ENCODE data around the gene AIG1.

The AIG1 gene

GRCh38 chr6:143187238-143187923 lies 126.7 kb downstream of the AIG1 start:
- Histone ChIP-seq H3K4me3 (ENCODE audit: low read length) (no peak overlapping the region), H3K36me3 (replicated peaks; ENCODE audit: insufficient read depth, low read length) (no peaks in the 10 kb centered on the region), H3K9me3 (replicated peaks; ENCODE audit: insufficient read depth, low read length) (no peaks in the 10 kb centered on the region), H3K27me3 (replicated peaks; ENCODE audit: insufficient read depth, low read length) (no peaks in the 10 kb centered on the region), H4K20me1 (ENCODE audit: insufficient read depth, low read length) (no peaks in the 10 kb centered on the region), H3F3A (ENCODE audit: insufficient read depth, low read length) (no peaks in the 10 kb centered on the region), H3K27ac (ENCODE audit: low read length) (no peak overlapping the region), H3K9me2 (replicated peaks; ENCODE audit: insufficient read depth, low read length) (no peaks in the 10 kb centered on the region), H3K9ac (ENCODE audit: low read length) (no peak overlapping the region), H3K79me2 (ENCODE audit: low read length) (no peaks in the 10 kb centered on the region), H2AFZ (ENCODE audit: low read length) (no peak overlapping the region), H3K4me1 (ENCODE audit: low read length) (no peaks in the 10 kb centered on the region), H3K4me2 (ENCODE audit: low read depth, low read length) (no peak overlapping the region)
- DNase-seq: no peak
- TF ChIP-seq EZH2 (optimal IDR thresholded peaks at IDR 0.05; ENCODE audit: low read depth, low read length): no peak
- TF ChIP-seq CTCF (IDR thresholded peaks at IDR 0.05; ENCODE audit: low read length): no peak
- TF ChIP-seq EZH2phosphoT487 (IDR thresholded peaks at IDR 0.05; ENCODE audit: low read length): no peak

GRCh38 chr6:143188292-143188691 lies 127.6 kb downstream of the AIG1 start:
- no peaks in the 10 kb centered on the region for H4K20me1 ChIP-seq (ENCODE audit: insufficient read depth, low read length)
- no peak for TF ChIP-seq EZH2 (optimal IDR thresholded peaks at IDR 0.05; ENCODE audit: low read depth, low read length)
- no peak for TF ChIP-seq EZH2phosphoT487 (IDR thresholded peaks at IDR 0.05; ENCODE audit: low read length)
- no peak for TF ChIP-seq CTCF (IDR thresholded peaks at IDR 0.05; ENCODE audit: low read length)
- no peak overlapping the region for H3K27ac ChIP-seq (ENCODE audit: low read length)
- no peak for DNase-seq
- H3K9ac ChIP-seq (ENCODE audit: low read length): no peak overlapping the region
- no peaks in the 10 kb centered on the region for H3K36me3 ChIP-seq (replicated peaks; ENCODE audit: insufficient read depth, low read length)
- H2AFZ ChIP-seq (ENCODE audit: low read length): no peak overlapping the region
- no peaks in the 10 kb centered on the region for H3F3A ChIP-seq (ENCODE audit: insufficient read depth, low read length)
- H3K4me1 ChIP-seq (ENCODE audit: low read length): no peaks in the 10 kb centered on the region
- H3K4me3 ChIP-seq (ENCODE audit: low read length): no peak overlapping the region
- no peak overlapping the region for H3K4me2 ChIP-seq (ENCODE audit: low read depth, low read length)
- no peaks in the 10 kb centered on the region for H3K79me2 ChIP-seq (ENCODE audit: low read length)
- no peaks in the 10 kb centered on the region for H3K9me3 ChIP-seq (replicated peaks; ENCODE audit: insufficient read depth, low read length)
- no peaks in the 10 kb centered on the region for H3K9me2 ChIP-seq (replicated peaks; ENCODE audit: insufficient read depth, low read length)
- no peaks in the 10 kb centered on the region for H3K27me3 ChIP-seq (replicated peaks; ENCODE audit: insufficient read depth, low read length)

GRCh38 chr6:143191361-143191760 lies 130.7 kb downstream of the AIG1 start:
- no peaks in the 10 kb centered on the region for H3K27me3 ChIP-seq (replicated peaks; ENCODE audit: insufficient read depth, low read length)
- DNase-seq: no peak

More at GRCh38 chr6:143191361-143191760, 130.7 kb downstream of the AIG1 start:
- no peaks in the 10 kb centered on the region for H3K36me3 ChIP-seq (replicated peaks; ENCODE audit: insufficient read depth, low read length)
- H2AFZ ChIP-seq (ENCODE audit: low read length): no peak overlapping the region
- TF ChIP-seq EZH2phosphoT487 (IDR thresholded peaks at IDR 0.05; ENCODE audit: low read length) (no peak), EZH2 (optimal IDR thresholded peaks at IDR 0.05; ENCODE audit: low read depth, low read length) (no peak), CTCF (IDR thresholded peaks at IDR 0.05; ENCODE audit: low read length) (no peak)
- no peak overlapping the region for H3K4me2 ChIP-seq (ENCODE audit: low read depth, low read length)
- no peaks in the 10 kb centered on the region for H3K79me2 ChIP-seq (ENCODE audit: low read length)
- no peaks in the 10 kb centered on the region for H4K20me1 ChIP-seq (ENCODE audit: insufficient read depth, low read length)
- no peaks in the 10 kb centered on the region for H3K9me2 ChIP-seq (replicated peaks; ENCODE audit: insufficient read depth, low read length)
- no peaks in the 10 kb centered on the region for H3F3A ChIP-seq (ENCODE audit: insufficient read depth, low read length)
- H3K4me3 ChIP-seq (ENCODE audit: low read length): no peak overlapping the region
- no peak overlapping the region for H3K9ac ChIP-seq (ENCODE audit: low read length)
- no peak overlapping the region for H3K27ac ChIP-seq (ENCODE audit: low read length)
- H3K4me1 ChIP-seq (ENCODE audit: low read length): no peaks in the 10 kb centered on the region
- H3K9me3 ChIP-seq (replicated peaks; ENCODE audit: insufficient read depth, low read length): no peaks in the 10 kb centered on the region

Measured in MM.1S (cell line).